Neural progenitor cell (in vitro differentiated cells): Measurements from ENCODE around the gene IL1RAP. TPM values are rescaled to one million over a fixed set of nuclear protein-coding genes. Genes with fewer than 3 reads are reported as not detected.

Experiments
- DNase-seq: peaks from one replicate; pipeline ENCODE4 v3.0.0-alpha.2; 2016; ENCODE audit warnings: low spot score
- H2AFZ ChIP-seq: fragments of 200-600 bp; sonication (generic); replicated peaks from 2 replicates; pipeline ENCODE4 v1.6.1; 2016; ENCODE audit warnings: antibody characterized with exemption
- H3F3A ChIP-seq: fragments of 200-600 bp; sonication (generic); 2 replicates; pipeline ENCODE4 v1.6.1; 2016; ENCODE audit warnings: antibody characterized with exemption, low read depth
- H3K27ac ChIP-seq: fragments of 200-600 bp; sonication (generic); 2 replicates; pipeline ENCODE4 v1.5.1; 2016; ENCODE audit warnings: mild to moderate bottlenecking
- H3K27me3 ChIP-seq: fragments of 200-600 bp; sonication (generic); 2 replicates; pipeline ENCODE4 v1.6.1; 2016; ENCODE audit warnings: mild to moderate bottlenecking, moderate library complexity
- H3K36me3 ChIP-seq: fragments of 200-600 bp; sonication (generic); 2 replicates; pipeline ENCODE4 v1.5.1; 2016
- H3K4me1 ChIP-seq: fragments of 200-600 bp; sonication (generic); 2 replicates; pipeline ENCODE4 v1.6.1; 2016; ENCODE audit warnings: mixed run types
- H3K4me2 ChIP-seq: fragments of 200-600 bp; sonication (generic); 2 replicates; pipeline ENCODE4 v1.6.1; 2016
- H3K4me3 ChIP-seq: fragments of 200-600 bp; sonication (generic); 2 replicates; pipeline ENCODE4 v1.5.1; 2016
- H3K79me2 ChIP-seq: fragments of 200-600 bp; sonication (generic); 2 replicates; pipeline ENCODE4 v1.6.1; 2016; ENCODE audit warnings: low read depth
- H3K9ac ChIP-seq: fragments of 200-600 bp; sonication (generic); 2 replicates; pipeline ENCODE4 v1.6.1; 2016
- H3K9me3 ChIP-seq: fragments of 200-600 bp; sonication (generic); 2 replicates; pipeline ENCODE4 v1.5.1; 2016; ENCODE audit warnings: low read depth
- H4K20me1 ChIP-seq: fragments of 200-600 bp; sonication (generic); 2 replicates; pipeline ENCODE4 v1.6.1; 2016; ENCODE audit warnings: low read depth
- H3K27ac Mint-ChIP-seq: 3 replicates; pipeline ENCODE4 v1.8.0; 2021; ENCODE audit warnings: mixed read lengths
- H3K27me3 Mint-ChIP-seq: 2 replicates; pipeline ENCODE4 v1.8.0; 2022; ENCODE audit warnings: low read depth, mild to moderate bottlenecking, inconsistent platforms, moderate library complexity, mixed read lengths; ENCODE audit not compliant: insufficient read depth
- H3K36me3 Mint-ChIP-seq: 3 replicates; pipeline ENCODE4 v1.8.0; 2021; ENCODE audit warnings: mixed read lengths
- H3K4me1 Mint-ChIP-seq: 3 replicates; pipeline ENCODE4 v1.8.0; 2021; ENCODE audit warnings: mixed read lengths
- H3K4me3 Mint-ChIP-seq: 3 replicates; pipeline ENCODE4 v1.8.0; 2021; ENCODE audit warnings: mild to moderate bottlenecking, moderate library complexity, mixed read lengths
- H3K9me3 Mint-ChIP-seq: 3 replicates; pipeline ENCODE4 v1.8.0; 2020; ENCODE audit warnings: mixed read lengths
- EZH2 ChIP-seq: fragments of 200-600 bp; sonication (generic); IDR thresholded peaks from 2 replicates; pipeline ENCODE4 v1.6.1; 2017; ENCODE audit warnings: antibody characterized with exemption, mild to moderate bottlenecking, moderate library complexity
- EZH2phosphoT487 ChIP-seq: fragments of 200-600 bp; sonication (generic); IDR thresholded peaks from 2 replicates; pipeline ENCODE4 v1.6.1; 2017; ENCODE audit warnings: antibody characterized with exemption
- total RNA-seq: library from RNA; depleted of rRNA; stranded (reverse); fragments of >200 nt; gene quantifications from 2 replicates; pipeline ENCODE4 v1.2.3, GENCODE V29; 2015; ENCODE audit warnings: low replicate concordance
- TF ChIP-seq, protein P1 (sequence below): fragments of 200-600 bp; sonication (generic); IDR thresholded peaks from 2 replicates; pipeline ENCODE4 v1.5.1; 2017; ENCODE audit warnings: antibody characterized with exemption, mild to moderate bottlenecking

IL1RAP gene
- total RNA-seq, 1 donor from 2014 or later = 11.3 TPM

DNA sequence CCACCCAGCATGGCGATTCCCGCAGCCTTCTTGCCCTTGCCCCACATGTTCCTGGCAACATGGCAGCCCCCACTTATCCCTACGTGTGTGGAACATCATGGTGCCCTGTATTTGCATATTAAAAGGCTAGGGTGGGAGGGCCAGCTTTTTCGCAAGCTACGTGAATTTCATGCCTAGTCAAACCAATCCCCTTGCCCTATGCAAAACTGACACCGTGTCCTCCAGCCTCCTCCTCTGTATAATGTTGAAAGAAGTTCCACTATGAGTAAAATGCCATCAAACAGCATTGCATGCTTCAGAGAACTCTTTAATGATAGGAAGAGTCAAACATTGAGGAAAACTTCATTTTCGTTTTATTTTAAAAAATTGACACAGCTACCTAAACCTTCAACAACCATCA, 170.9 kb downstream of the IL1RAP start:
- H3K4me1 Mint-ChIP-seq = no peaks in the 10 kb centered on the region
- Histone ChIP-seq H3K9me3 (no peaks in the 10 kb centered on the region), H3K4me1 (no peaks in the 10 kb centered on the region), H3K4me2 (no peak overlapping the region), H3K4me3 (no peak overlapping the region), H3K27ac (no peak overlapping the region), H3K79me2 (no peaks in the 10 kb centered on the region), H3F3A (no peaks in the 10 kb centered on the region), H2AFZ (no peak overlapping the region), H3K36me3 (no peaks in the 10 kb centered on the region), H3K9ac (no peak overlapping the region), H3K27me3 (no peaks in the 10 kb centered on the region), H4K20me1 (no peaks in the 10 kb centered on the region)
- H3K27me3 Mint-ChIP-seq = peaks cover 2% of the 10 kb centered on the region
- H3K27ac Mint-ChIP-seq = no peak overlapping the region
- no peak overlapping the region for H3K4me3 Mint-ChIP-seq
- TF ChIP-seq, protein P1, sequence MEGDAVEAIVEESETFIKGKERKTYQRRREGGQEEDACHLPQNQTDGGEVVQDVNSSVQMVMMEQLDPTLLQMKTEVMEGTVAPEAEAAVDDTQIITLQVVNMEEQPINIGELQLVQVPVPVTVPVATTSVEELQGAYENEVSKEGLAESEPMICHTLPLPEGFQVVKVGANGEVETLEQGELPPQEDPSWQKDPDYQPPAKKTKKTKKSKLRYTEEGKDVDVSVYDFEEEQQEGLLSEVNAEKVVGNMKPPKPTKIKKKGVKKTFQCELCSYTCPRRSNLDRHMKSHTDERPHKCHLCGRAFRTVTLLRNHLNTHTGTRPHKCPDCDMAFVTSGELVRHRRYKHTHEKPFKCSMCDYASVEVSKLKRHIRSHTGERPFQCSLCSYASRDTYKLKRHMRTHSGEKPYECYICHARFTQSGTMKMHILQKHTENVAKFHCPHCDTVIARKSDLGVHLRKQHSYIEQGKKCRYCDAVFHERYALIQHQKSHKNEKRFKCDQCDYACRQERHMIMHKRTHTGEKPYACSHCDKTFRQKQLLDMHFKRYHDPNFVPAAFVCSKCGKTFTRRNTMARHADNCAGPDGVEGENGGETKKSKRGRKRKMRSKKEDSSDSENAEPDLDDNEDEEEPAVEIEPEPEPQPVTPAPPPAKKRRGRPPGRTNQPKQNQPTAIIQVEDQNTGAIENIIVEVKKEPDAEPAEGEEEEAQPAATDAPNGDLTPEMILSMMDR = no peak
- no peak for TF ChIP-seq EZH2phosphoT487
- no peaks in the 10 kb centered on the region for H3K36me3 Mint-ChIP-seq
- no peaks in the 10 kb centered on the region for H3K9me3 Mint-ChIP-seq
- no peak for DNase-seq

DNA sequence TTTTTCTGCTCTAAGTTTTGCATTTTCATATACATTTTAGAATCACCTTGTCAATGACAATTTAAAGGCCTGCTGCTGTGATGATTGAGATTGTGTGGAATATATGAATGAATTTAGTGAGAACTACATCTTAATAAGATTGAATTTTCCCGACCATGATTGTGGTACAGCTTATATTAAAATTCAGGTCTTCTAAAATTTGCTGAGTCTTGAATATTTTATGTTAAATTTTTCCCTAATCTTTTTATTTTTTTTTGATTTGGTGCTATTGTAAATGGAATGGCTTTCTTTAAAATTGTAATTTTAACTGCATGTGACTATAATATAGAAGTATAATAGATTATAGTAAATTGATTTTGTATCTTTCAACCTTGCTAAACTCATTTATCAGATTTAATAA, 172.1 kb downstream of the IL1RAP start:
- H3K79me2 ChIP-seq = no peaks in the 10 kb centered on the region
- H3K4me3 Mint-ChIP-seq = no peak overlapping the region
- H3K27me3 ChIP-seq = no peaks in the 10 kb centered on the region
- no peaks in the 10 kb centered on the region for H3K36me3 ChIP-seq
- no peak overlapping the region for H3K9ac ChIP-seq
- no peaks in the 10 kb centered on the region for H4K20me1 ChIP-seq
- TF ChIP-seq, protein P1 = no peak
- TF ChIP-seq EZH2 (no peak), EZH2phosphoT487 (no peak)
- no peak overlapping the region for H3K4me2 ChIP-seq
- H3K27me3 Mint-ChIP-seq = peaks cover 2% of the 10 kb centered on the region
- H3K4me1 ChIP-seq = no peaks in the 10 kb centered on the region
- H2AFZ ChIP-seq = no peak overlapping the region
- no peaks in the 10 kb centered on the region for H3K9me3 ChIP-seq
- H3K9me3 Mint-ChIP-seq = no peaks in the 10 kb centered on the region
- no peak for DNase-seq
- no peaks in the 10 kb centered on the region for H3F3A ChIP-seq
- H3K27ac Mint-ChIP-seq = no peak overlapping the region
- no peaks in the 10 kb centered on the region for H3K36me3 Mint-ChIP-seq
- H3K4me3 ChIP-seq = no peak overlapping the region
- no peak overlapping the region for H3K27ac ChIP-seq
- no peaks in the 10 kb centered on the region for H3K4me1 Mint-ChIP-seq

DNA sequence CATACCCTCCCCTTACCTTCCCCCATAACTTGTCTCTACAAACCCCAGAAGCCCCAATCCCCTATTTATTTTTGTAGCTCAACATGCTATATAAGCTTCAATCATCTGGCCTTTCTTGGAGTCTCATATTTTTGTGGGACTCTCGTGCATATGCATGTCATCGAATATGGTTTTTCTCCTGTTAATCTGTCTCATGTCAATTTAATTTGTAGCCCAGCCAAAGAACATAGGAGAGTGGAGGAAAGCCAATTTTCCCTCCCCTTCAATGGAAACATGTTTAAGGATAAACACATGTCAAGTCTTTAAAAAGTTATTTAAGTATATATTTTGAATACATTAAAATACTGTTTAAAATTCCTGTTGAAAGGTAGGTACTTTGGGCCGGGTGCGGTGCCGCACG, 176.4 kb downstream of the IL1RAP start:
- H3F3A ChIP-seq = no peaks in the 10 kb centered on the region
- Mint-ChIP-seq H3K36me3 (no peaks in the 10 kb centered on the region), H3K27me3 (no peaks in the 10 kb centered on the region), H3K4me1 (no peaks in the 10 kb centered on the region), H3K4me3 (no peak overlapping the region), H3K9me3 (no peaks in the 10 kb centered on the region), H3K27ac (no peak overlapping the region)
- H3K79me2 ChIP-seq = no peaks in the 10 kb centered on the region
- no peak overlapping the region for H3K4me2 ChIP-seq
- TF ChIP-seq, protein P1 = no peak
- TF ChIP-seq EZH2phosphoT487 = no peak
- TF ChIP-seq EZH2 = no peak
- H3K27me3 ChIP-seq = no peaks in the 10 kb centered on the region
- H3K36me3 ChIP-seq = no peaks in the 10 kb centered on the region
- H2AFZ ChIP-seq = no peak overlapping the region
- no peak overlapping the region for H3K9ac ChIP-seq
- no peaks in the 10 kb centered on the region for H3K4me1 ChIP-seq
- no peaks in the 10 kb centered on the region for H4K20me1 ChIP-seq
- no peak overlapping the region for H3K4me3 ChIP-seq
- H3K27ac ChIP-seq = no peak overlapping the region
- DNase-seq = no peak
- no peaks in the 10 kb centered on the region for H3K9me3 ChIP-seq

DNA sequence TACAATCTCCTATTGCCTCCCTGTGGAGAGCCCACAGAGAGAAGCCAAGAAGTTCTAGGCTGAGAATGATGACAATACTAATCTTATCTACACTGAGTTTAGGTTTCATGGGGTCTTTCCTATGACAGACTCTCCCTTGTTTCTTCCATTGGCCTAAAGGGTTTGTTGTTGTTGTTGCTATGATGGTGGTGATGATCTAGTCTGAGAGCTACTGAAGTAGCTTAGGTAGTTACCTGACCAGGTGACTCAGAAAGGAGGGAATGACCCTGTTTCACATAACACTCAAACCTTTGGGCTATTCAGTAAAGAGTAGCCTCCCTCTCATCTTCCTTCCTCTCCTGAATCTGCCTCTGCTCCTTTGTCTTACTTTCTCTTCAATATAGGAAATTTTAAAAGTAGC, 178.4 kb downstream of the IL1RAP start:
- no peak for TF ChIP-seq EZH2
- TF ChIP-seq, protein P1 = no peak
- no peak for TF ChIP-seq EZH2phosphoT487
- H3K9ac ChIP-seq = no peak overlapping the region
- H3K4me2 ChIP-seq = no peak overlapping the region
- H3K27ac Mint-ChIP-seq = no peak overlapping the region
- no peaks in the 10 kb centered on the region for H3K27me3 Mint-ChIP-seq
- no peak overlapping the region for H3K4me3 ChIP-seq
- no peaks in the 10 kb centered on the region for H3K27me3 ChIP-seq
- H3K9me3 ChIP-seq = no peaks in the 10 kb centered on the region
- no peaks in the 10 kb centered on the region for H4K20me1 ChIP-seq
- H3K36me3 Mint-ChIP-seq = no peaks in the 10 kb centered on the region
- DNase-seq = no peak
- H3K4me1 Mint-ChIP-seq = peaks cover 4% of the 10 kb centered on the region
- no peaks in the 10 kb centered on the region for H3K9me3 Mint-ChIP-seq
- no peak overlapping the region for H3K4me3 Mint-ChIP-seq
- no peaks in the 10 kb centered on the region for H3K36me3 ChIP-seq
- H2AFZ ChIP-seq = no peak overlapping the region
- H3F3A ChIP-seq = no peaks in the 10 kb centered on the region
- H3K27ac ChIP-seq = no peak overlapping the region
- no peaks in the 10 kb centered on the region for H3K4me1 ChIP-seq
- no peaks in the 10 kb centered on the region for H3K79me2 ChIP-seq
